Tibial artery (tissue), 4 donors: Measurements from ENCODE around the gene PCLO.

ENCODE experiments used
- DNase-seq, 2 donors: peaks; one replicate each; pipeline ENCODE4 v3.0.0-alpha.2; 2019
- H3K27ac ChIP-seq, 2 donors: fragments of 200-600 bp; sonication (generic) in 1 of 2; 1 replicate in 1 of 2; 2 replicates in 1 of 2; pipeline ENCODE4 v1.5.1; 2018 to 2019; ENCODE audit warnings: mild to moderate bottlenecking in 1 of 2
- H3K27me3 ChIP-seq, 2 donors: fragments of 200-600 bp; sonication (generic) in 1 of 2; one replicate each; pipeline versions ENCODE4 v1.5.1 to v1.6.0; 2016 to 2019
- H3K36me3 ChIP-seq, 3 donors: fragments of 200-600 bp; sonication (generic) in 2 of 3; one replicate each; pipeline ENCODE4 v1.5.1; 2016 to 2019; ENCODE audit warnings: mild to moderate bottlenecking in 2 of 3
- H3K4me1 ChIP-seq, 4 donors: fragments of 200-600 bp; sonication (generic) in 2 of 4; 1 replicate in 3 of 4; 2 replicates in 1 of 4; pipeline ENCODE4 v1.5.1; 2016 to 2019
- H3K4me3 ChIP-seq, 2 donors: fragments of 200-600 bp; sonication (generic) in 1 of 2; 1 replicate in 1 of 2; 2 replicates in 1 of 2; pipeline ENCODE4 v1.5.1; 2018 to 2019; ENCODE audit warnings: mild to moderate bottlenecking in 2 of 2
- H3K9me3 ChIP-seq, 3 donors: fragments of 200-600 bp; sonication (generic) in 1 of 3; one replicate each; pipeline ENCODE4 v1.5.1; 2016 to 2019
- intact Hi-C: fragments of 100-400 bp; cut with DNase I; formaldehyde crosslinking; loops from one replicate; pipeline ENCODE4 v1.15.0; 2023; ENCODE audit warnings: low total_unique reads
- TF ChIP-seq, protein P1 (sequence below), 2 experiments: fragments of 200-600 bp in 1 of 2; fragments of 450-650 bp in 1 of 2; IDR thresholded peaks; one replicate each; pipeline ENCODE4 v1.5.1; 2017 to 2019; ENCODE audit warnings: antibody characterized with exemption in 2 of 2, mild to moderate bottlenecking in 1 of 2, moderate library complexity in 1 of 2

The PCLO gene

DNA sequence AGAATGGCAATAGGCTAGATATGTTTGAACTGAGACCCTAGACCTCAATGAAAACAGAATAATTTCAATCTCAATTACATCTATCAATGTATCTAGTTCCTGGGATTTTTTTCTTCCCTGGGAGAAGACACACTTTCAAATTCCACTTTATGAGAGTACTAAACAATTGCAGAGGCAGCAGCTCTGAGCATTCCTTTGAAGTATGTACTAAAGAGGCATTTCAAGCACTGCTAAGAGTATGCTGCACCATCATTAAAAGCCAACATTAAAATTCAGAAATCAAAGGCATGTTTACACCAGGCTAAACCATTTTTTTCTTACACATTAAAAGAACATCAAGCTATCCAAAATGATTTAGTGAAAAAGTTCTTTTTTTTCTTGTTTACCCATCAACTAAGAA, 421.2 kb downstream of the PCLO start:
- no peak overlapping the region for H3K27ac ChIP-seq
- TF ChIP-seq, protein P1, sequence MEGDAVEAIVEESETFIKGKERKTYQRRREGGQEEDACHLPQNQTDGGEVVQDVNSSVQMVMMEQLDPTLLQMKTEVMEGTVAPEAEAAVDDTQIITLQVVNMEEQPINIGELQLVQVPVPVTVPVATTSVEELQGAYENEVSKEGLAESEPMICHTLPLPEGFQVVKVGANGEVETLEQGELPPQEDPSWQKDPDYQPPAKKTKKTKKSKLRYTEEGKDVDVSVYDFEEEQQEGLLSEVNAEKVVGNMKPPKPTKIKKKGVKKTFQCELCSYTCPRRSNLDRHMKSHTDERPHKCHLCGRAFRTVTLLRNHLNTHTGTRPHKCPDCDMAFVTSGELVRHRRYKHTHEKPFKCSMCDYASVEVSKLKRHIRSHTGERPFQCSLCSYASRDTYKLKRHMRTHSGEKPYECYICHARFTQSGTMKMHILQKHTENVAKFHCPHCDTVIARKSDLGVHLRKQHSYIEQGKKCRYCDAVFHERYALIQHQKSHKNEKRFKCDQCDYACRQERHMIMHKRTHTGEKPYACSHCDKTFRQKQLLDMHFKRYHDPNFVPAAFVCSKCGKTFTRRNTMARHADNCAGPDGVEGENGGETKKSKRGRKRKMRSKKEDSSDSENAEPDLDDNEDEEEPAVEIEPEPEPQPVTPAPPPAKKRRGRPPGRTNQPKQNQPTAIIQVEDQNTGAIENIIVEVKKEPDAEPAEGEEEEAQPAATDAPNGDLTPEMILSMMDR (IDR thresholded peaks at IDR 0.05): no peak
- intact Hi-C loops: no loop called here
- H3K4me3 ChIP-seq: no peak overlapping the region
- no peaks in the 10 kb centered on the region for H3K27me3 ChIP-seq
- H3K36me3 ChIP-seq: no peaks in the 10 kb centered on the region
- no peaks in the 10 kb centered on the region for H3K4me1 ChIP-seq
- no peaks in the 10 kb centered on the region for H3K9me3 ChIP-seq
- no peak for DNase-seq

DNA sequence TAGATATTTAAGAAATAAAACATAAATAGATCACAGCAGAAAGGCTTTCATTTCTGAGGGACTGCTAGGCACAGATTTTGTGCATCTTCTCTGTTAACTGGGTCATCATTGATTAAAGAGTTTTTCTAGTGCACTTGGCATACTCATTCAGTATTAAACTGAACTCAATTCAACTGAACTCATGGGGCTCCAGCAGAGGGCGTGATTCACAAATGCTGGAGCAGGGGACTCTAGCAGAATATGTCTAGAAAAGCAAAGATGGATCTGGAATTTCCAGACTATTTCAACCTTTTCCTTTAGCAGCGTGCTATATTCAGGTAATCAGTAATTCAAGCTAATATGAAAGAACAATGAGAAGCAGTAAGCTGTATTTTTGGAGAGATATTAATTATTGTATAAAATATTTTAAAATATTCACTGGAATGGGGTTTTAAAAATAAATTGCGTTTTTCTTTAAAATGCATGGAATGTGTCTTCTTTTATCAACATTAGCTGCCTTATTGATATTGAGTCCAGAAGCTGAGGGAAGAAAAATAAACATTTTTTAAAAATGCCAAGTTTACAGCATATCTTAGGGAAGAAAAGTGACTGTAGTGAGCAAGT, 422.3 kb downstream of the PCLO start:
- no peak overlapping the region for H3K4me3 ChIP-seq
- intact Hi-C loops: no loop called here
- H3K4me1 ChIP-seq: no peaks in the 10 kb centered on the region
- H3K27ac ChIP-seq: no peak overlapping the region
- H3K27me3 ChIP-seq: no peaks in the 10 kb centered on the region
- no peaks in the 10 kb centered on the region for H3K36me3 ChIP-seq
- no peaks in the 10 kb centered on the region for H3K9me3 ChIP-seq
- TF ChIP-seq, protein P1 (IDR thresholded peaks at IDR 0.05): no peak
- DNase-seq: no peak

DNA sequence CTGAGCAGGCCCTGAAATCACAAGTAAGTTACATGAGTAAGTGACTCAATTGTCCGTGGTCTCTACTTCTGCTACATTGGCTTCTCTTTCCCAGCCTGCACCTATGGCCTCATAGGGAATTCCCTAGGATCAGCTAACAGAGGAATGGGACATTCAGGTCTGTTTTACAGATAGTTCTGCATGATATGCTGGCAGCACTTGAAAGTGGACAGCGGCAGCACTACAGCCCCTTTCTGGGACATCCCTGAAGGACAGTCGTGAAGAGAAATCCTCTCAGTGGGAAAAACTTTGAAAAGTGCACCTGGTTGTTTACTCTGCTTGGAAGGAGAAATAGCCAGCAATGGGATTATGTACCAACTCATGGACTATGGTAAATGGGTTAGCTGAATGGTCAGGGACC, 426.1 kb downstream of the PCLO start:
- Histone ChIP-seq H3K4me3 (no peak overlapping the region), H3K27me3 (no peaks in the 10 kb centered on the region), H3K36me3 (no peaks in the 10 kb centered on the region), H3K9me3 (no peaks in the 10 kb centered on the region), H3K27ac (no peak overlapping the region), H3K4me1 (no peaks in the 10 kb centered on the region)
- TF ChIP-seq, protein P1 (IDR thresholded peaks at IDR 0.05): no peak
- intact Hi-C loops: no loop called here
- DNase-seq: no peak

DNA sequence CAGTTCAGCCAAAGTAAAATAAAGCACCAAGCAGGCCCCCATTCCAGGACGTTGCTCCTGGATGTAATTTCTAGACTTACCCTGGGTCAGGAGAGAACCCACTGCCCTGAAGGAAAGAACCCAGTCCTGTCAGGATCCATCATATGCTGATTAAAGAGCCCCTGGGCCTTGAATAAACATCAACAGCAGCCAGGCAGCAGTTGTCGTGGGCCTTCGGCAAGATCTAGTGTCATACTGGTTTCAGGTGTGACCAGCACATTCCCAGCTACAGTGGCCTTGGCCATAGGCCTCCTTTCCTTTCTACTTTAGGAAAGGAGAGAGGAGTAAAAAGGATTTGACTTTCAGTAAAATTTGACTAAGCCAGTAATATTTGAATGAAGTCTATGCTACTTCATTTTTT, 430.0 kb downstream of the PCLO start:
- no peak for DNase-seq
- Histone ChIP-seq H3K27ac (no peak overlapping the region), H3K36me3 (no peaks in the 10 kb centered on the region), H3K27me3 (no peaks in the 10 kb centered on the region), H3K4me3 (no peak overlapping the region), H3K9me3 (no peaks in the 10 kb centered on the region), H3K4me1 (no peaks in the 10 kb centered on the region)
- intact Hi-C loops: no loop called here
- TF ChIP-seq, protein P1 (IDR thresholded peaks at IDR 0.05): no peak

DNA sequence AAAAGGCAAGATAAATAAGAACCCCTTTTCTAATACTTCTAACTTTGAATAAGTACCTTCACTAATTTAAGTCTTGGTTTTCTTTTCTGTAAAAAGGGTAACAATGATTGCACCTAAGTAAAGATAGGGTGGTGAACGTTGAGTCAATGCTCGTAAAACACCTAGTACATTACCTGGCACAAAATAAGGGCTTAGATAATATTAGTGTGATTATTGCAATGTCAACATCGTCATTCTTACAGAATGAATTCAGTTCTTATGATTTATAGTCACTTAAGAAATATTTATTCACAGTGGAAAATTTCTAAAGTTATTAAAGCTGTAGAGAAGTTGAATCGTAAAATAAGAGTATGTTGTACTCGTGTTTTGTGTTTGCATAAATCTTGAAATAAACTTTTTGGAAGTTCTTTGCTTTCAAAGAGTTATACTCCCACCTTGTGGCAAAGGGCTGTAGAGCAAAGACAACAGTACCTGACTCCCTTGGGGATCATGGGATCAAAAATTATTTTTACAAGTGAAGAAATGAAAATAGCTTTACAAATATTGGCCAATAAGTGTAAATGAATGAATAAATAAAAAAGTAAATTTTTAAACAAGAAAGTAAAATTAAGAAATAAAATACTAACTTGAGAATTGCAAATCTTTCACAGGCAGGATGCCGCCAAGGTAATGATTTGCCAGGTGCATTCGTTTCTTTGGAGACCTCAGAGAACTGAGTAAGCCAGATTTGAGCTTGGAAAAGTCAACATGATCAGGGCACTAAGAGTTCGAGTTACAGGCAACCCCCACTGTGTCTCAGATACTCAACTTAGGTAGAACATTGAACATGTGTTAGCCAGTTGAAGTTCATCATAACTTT, 433.3 kb downstream of the PCLO start:
- TF ChIP-seq, protein P1 (IDR thresholded peaks at IDR 0.05): no peak
- no peak overlapping the region for H3K4me3 ChIP-seq
- no peak for DNase-seq
- no peak overlapping the region for H3K27ac ChIP-seq
- H3K27me3 ChIP-seq: no peaks in the 10 kb centered on the region
- intact Hi-C loops: no loop called here
- H3K36me3 ChIP-seq: no peaks in the 10 kb centered on the region
- H3K4me1 ChIP-seq: no peaks in the 10 kb centered on the region
- no peaks in the 10 kb centered on the region for H3K9me3 ChIP-seq
